IPS DF 4.7 (cell line): Measurements from ENCODE around the gene RIBC2.

Source experiments
- DNase-seq: peaks from one replicate; pipeline ENCODE4 v3.0.0-alpha.2; 2013; ENCODE audit warnings: low spot score; ENCODE audit errors: extremely low read depth

Gene RIBC2

GRCh38 chr22:45472426-45472825 lies 58.9 kb downstream of the RIBC2 start:
- no peak for DNase-seq

- DNase-seq: no peak
Observed at GRCh38 chr22:45473626-45474237, 60.2 kb downstream of the RIBC2 start.

- no peak for DNase-seq
Observed at GRCh38 chr22:45475063-45475747, 61.7 kb downstream of the RIBC2 start.

GRCh38 chr22:45475851-45476514 lies 62.5 kb downstream of the RIBC2 start:
- no peak for DNase-seq

DNA sequence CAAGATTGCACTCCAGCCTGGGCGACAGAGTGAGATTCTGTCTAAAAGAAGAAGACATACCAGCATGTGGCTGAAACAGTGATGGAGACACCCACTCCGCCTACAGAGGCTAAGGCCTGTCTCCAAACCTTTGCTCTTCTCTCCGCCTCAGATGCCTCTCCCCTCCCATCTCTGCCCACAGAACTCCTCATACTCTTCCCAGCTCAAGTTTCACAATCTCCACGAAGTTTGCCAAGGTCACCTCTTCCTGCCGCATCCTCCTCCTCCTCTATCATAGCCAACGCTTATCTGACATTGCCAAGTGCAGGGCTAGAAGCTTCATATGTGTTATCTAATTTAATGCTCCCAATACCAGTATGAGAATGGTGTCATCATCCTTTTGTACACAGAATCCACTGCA lies 63.3 kb downstream of the RIBC2 start:
- no peak for DNase-seq

- no peak for DNase-seq
Observed at GRCh38 chr22:45477366-45478107, 64.0 kb downstream of the RIBC2 start.

DNA sequence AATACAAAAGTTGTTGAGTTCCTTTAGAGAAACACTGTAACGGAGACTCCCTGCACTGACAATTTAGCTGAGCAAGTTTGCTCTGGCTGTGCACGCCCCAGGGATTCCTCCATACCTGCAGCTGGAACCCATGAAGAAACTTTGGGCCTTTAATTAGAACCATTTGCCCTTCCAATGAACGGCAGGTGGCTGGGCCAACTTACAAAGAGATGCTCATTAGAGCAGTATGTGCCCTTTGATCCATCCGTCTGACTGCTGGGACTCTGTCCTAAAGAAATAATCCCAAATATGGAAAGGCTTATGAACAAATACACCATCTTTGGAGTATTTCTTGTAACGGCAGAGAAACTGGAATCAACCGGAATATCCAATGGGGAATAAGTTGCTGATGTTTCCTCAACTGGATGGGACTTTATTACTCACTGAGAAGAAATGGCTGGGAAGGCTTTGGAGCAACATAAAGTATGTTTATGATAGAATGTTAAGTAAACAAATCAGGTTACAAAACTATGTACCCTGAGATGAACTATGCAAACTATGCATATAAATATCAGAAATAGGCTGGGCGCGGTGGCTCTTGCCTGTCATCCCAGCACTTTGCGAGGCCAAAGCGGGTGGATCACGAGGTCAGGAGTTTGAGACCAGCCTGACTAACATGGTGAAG lies 64.7 kb downstream of the RIBC2 start:
- DNase-seq: no peak

GRCh38 chr22:45480717-45481116 lies 67.2 kb downstream of the RIBC2 start:
- DNase-seq: no peak

DNA sequence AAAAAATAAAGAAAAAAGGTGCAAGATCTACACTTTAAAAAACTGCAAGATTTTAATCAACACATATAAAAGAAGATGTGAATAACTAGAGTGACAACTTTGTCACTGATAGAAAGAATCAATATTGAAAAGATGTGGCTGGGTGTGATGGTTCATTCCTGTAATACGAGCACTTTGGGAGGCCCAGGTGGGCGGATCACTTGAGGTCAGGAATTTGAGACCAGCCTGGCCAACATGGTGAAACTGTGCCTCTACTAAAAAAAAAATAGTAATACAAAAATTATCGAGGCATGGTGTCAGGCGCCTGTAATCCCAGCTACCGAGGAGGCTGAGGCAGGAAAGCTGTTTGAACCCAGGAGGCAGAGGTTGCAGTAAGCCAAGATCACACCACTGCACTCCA lies 68.2 kb downstream of the RIBC2 start:
- no peak for DNase-seq
